ENCODE results near the gene C2orf68. TPM values are rescaled to one million over a fixed set of nuclear protein-coding genes. Genes with fewer than 3 reads are reported as not detected.

The C2orf68 gene
- total and polyA plus RNA-seq, 9 of the 15 experiments (the other 6 are each of a cell fraction or from before 2014, with no cell fraction given), result 22.1 to 50.0 (median 31.8) TPM

DNA sequence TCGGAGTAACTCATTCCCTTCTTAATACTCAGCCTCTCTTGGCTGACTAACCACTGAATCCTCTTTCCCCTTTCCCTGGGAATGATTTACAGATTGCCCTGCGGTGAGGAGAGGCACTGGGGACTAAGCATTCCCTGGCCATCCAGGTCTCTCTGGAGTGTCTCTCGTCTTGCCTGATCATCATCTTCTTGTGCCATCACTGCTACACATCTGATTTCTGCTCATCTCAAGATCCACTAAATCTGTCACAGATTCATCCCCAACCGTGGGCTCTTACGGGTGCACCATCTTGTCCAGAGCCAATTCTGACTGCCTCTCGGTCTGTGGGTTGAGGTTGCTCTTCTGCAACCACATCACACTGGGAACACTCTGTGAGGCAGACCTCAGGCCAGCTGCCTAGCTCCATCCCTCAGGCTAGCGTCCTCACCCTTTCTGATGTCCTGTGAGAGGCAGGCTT is 44.1 kb upstream of the C2orf68 start (continued):
- no peak for TF ChIP-seq HDAC3 (IDR thresholded peaks at IDR 0.05; ENCODE audit: borderline replicate concordance, partially characterized antibody)
- TF ChIP-seq, protein P1, sequence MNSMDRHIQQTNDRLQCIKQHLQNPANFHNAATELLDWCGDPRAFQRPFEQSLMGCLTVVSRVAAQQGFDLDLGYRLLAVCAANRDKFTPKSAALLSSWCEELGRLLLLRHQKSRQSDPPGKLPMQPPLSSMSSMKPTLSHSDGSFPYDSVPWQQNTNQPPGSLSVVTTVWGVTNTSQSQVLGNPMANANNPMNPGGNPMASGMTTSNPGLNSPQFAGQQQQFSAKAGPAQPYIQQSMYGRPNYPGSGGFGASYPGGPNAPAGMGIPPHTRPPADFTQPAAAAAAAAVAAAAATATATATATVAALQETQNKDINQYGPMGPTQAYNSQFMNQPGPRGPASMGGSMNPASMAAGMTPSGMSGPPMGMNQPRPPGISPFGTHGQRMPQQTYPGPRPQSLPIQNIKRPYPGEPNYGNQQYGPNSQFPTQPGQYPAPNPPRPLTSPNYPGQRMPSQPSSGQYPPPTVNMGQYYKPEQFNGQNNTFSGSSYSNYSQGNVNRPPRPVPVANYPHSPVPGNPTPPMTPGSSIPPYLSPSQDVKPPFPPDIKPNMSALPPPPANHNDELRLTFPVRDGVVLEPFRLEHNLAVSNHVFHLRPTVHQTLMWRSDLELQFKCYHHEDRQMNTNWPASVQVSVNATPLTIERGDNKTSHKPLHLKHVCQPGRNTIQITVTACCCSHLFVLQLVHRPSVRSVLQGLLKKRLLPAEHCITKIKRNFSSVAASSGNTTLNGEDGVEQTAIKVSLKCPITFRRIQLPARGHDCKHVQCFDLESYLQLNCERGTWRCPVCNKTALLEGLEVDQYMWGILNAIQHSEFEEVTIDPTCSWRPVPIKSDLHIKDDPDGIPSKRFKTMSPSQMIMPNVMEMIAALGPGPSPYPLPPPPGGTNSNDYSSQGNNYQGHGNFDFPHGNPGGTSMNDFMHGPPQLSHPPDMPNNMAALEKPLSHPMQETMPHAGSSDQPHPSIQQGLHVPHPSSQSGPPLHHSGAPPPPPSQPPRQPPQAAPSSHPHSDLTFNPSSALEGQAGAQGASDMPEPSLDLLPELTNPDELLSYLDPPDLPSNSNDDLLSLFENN (IDR thresholded peaks at IDR 0.05; ENCODE audit: low read depth in 2 of 2, low read length in 2 of 2), result no peak
- no peak for TF ChIP-seq NFXL1 (CRISPR knock-in tag; IDR thresholded peaks at IDR 0.05)
- TF ChIP-seq, protein P2, sequence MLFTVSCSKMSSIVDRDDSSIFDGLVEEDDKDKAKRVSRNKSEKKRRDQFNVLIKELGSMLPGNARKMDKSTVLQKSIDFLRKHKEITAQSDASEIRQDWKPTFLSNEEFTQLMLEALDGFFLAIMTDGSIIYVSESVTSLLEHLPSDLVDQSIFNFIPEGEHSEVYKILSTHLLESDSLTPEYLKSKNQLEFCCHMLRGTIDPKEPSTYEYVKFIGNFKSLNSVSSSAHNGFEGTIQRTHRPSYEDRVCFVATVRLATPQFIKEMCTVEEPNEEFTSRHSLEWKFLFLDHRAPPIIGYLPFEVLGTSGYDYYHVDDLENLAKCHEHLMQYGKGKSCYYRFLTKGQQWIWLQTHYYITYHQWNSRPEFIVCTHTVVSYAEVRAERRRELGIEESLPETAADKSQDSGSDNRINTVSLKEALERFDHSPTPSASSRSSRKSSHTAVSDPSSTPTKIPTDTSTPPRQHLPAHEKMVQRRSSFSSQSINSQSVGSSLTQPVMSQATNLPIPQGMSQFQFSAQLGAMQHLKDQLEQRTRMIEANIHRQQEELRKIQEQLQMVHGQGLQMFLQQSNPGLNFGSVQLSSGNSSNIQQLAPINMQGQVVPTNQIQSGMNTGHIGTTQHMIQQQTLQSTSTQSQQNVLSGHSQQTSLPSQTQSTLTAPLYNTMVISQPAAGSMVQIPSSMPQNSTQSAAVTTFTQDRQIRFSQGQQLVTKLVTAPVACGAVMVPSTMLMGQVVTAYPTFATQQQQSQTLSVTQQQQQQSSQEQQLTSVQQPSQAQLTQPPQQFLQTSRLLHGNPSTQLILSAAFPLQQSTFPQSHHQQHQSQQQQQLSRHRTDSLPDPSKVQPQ (CRISPR knock-in tag; IDR thresholded peaks at IDR 0.05; ENCODE audit: borderline replicate concordance), result no peak
- no peak for TF ChIP-seq HNRNPUL1 (IDR thresholded peaks at IDR 0.05; ENCODE audit: low read length)
- no peak for TF ChIP-seq TAF1 (IDR thresholded peaks at IDR 0.05; ENCODE audit: control insufficient read depth, extremely low read depth, insufficient read depth, low read length, severe bottlenecking)
- no peak for TF ChIP-seq ZNF311 (CRISPR knock-in tag; IDR thresholded peaks at IDR 0.05)
- no peak for TF ChIP-seq PRPF4 (IDR thresholded peaks at IDR 0.05; ENCODE audit: insufficient read depth, low read depth, low read length, poor library complexity, severe bottlenecking)
